HepG2 (cell line): ENCODE data around the gene PCGF3. TPM values are rescaled to one million over a fixed set of nuclear protein-coding genes. Genes with fewer than 3 reads are reported as not detected.

Experiments
- NCOA1 ChIP-seq: sonication (generic); formaldehyde crosslinking; IDR thresholded peaks from 2 replicates; pipeline ENCODE4 v1.9.0; 2021; ENCODE audit warnings: missing genetic modification reagents
- SNAPC4 ChIP-seq: sonication (generic); formaldehyde crosslinking; IDR thresholded peaks from 2 replicates; pipeline ENCODE4 v1.4.0; 2020; ENCODE audit warnings: mild to moderate bottlenecking, missing genetic modification reagents
- SOX6 ChIP-seq, 2 experiments: fragments of 450-650 bp in 1 of 2; sonication (generic) in 1 of 2; formaldehyde crosslinking in 1 of 2; IDR thresholded peaks; 2 replicates each; pipeline versions ENCODE4 v1.4.0 to v1.6.1; 2017 to 2020; ENCODE audit warnings: antibody characterized with exemption in 1 of 2, mild to moderate bottlenecking in 1 of 2, missing genetic modification reagents in 1 of 2
- ZBTB21 ChIP-seq: sonication (generic); formaldehyde crosslinking; IDR thresholded peaks from 2 replicates; pipeline ENCODE4 v1.4.0; 2020; ENCODE audit warnings: missing genetic modification reagents
- ZFP41 ChIP-seq: sonication (generic); formaldehyde crosslinking; IDR thresholded peaks from 2 replicates; pipeline ENCODE4 v1.4.0; 2020; ENCODE audit warnings: mild to moderate bottlenecking, missing genetic modification reagents, borderline replicate concordance
- ZNF260 ChIP-seq: sonication (generic); formaldehyde crosslinking; IDR thresholded peaks from 2 replicates; pipeline ENCODE4 v1.4.0; 2020; ENCODE audit warnings: missing genetic modification reagents, low read depth, mild to moderate bottlenecking, borderline replicate concordance
- ZNF687 ChIP-seq: sonication (generic); formaldehyde crosslinking; IDR thresholded peaks from 2 replicates; pipeline ENCODE4 v1.5.1; 2020; ENCODE audit warnings: mild to moderate bottlenecking, missing genetic modification reagents, moderate library complexity
- polyA plus RNA-seq, 8 experiments: library from polyadenylated mRNA; depleted of rRNA in 3 of 8; stranded (reverse) in 7 of 8; unstranded in 1 of 8; fragments of >200 nt; fragmentation: Illumina TruSeq in 4 of 8; extraction: Trizol in 4 of 8; gene quantifications; 2 replicates each; pipeline versions ENCODE4 v1.2.1 to v1.2.3, GENCODE V29; 2011 to 2016; ENCODE audit warnings: low read depth in 4 of 8, missing spikeins in 1 of 8, mixed read lengths in 1 of 8; ENCODE audit not compliant: insufficient read depth in 1 of 8
- total RNA-seq, 5 experiments: library from RNA; depleted of rRNA; stranded (reverse); fragments of >200 nt; fragmentation: Illumina TruSeq; extraction: Trizol; gene quantifications; 2 replicates each; pipeline ENCODE4 v1.2.3, GENCODE V29; 2016; ENCODE audit warnings: low read depth in 1 of 5
- TF ChIP-seq, protein P1 (sequence below): sonication (generic); formaldehyde crosslinking; IDR thresholded peaks from 2 replicates; pipeline ENCODE4 v1.4.0; 2020; ENCODE audit warnings: missing genetic modification reagents
- TF ChIP-seq, protein P2 (sequence below): sonication (generic); formaldehyde crosslinking; IDR thresholded peaks from 2 replicates; pipeline ENCODE4 v1.4.0; 2020; ENCODE audit warnings: missing genetic modification reagents, borderline replicate concordance
- TF ChIP-seq, protein P3 (sequence below): sonication (generic); formaldehyde crosslinking; conservative IDR thresholded peaks from 2 replicates; pipeline ENCODE4 v1.8.0; 2022; ENCODE audit warnings: mild to moderate bottlenecking, moderate library complexity, missing genetic modification reagents

The PCGF3 gene
- total and polyA plus RNA-seq, 2 of the 13 experiments (the other 11 are each of a cell fraction or from before 2014, with no cell fraction given), result 28.6 to 66.2 TPM

DNA sequence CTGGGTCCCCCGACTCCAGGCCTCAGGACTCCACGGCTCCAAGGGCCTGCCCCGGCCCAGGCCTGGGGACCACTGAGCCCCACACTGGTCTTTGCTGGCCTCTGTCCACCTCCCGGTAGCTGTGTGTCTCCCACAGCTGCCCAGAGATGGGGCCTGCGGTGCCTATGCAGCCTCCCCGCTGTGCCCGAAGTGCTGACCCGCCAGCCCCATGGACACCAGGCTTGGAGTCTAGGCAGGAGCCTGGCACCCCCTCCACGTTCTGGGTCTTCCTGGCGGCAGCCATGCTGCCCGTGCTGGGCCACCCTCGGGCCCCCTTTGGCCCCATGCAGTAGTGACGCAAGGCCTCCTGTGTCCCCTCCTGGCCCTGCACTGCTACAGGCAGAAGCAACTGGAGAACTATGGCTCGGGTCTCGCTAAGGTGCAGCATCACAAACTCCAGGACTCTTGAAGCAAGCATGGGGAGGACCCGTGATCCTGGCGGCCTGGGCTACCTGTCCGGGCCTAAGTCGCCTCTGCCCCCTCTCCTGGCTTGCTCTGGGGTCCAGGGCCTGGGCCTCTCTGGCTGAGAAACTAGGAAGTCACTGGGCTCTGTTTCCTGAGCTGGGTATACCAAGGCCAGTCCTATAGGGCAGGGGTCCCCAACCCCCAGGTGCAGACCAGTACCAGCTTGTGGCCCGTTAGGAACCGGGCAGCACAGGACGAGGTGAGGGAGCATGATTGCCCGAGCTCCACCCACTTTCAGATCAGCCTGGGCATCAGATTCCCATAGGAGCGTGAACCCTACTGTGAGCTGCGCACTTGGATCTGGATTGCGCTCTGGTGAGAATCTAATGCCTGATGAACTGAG lies 30.4 kb upstream of the PCGF3 start (continued):
- TF ChIP-seq ZNF687 (CRISPR knock-in tag) (peak; percentile 57), SNAPC4 (no peak), ZBTB21 (CRISPR knock-in tag) (peak; percentile 35; the same call in 1 of the 2 replicates), NCOA1 (CRISPR knock-in tag) (no peak), ZFP41 (peak; percentile 34; the same call in 1 of the 2 replicates), ZNF260 (CRISPR knock-in tag) (no peak), SOX6 (IDR thresholded peaks at IDR 0.05) (no peak), SOX6 (CRISPR knock-in tag; IDR thresholded peaks at IDR 0.05) (no peak)
- TF ChIP-seq, protein P1, sequence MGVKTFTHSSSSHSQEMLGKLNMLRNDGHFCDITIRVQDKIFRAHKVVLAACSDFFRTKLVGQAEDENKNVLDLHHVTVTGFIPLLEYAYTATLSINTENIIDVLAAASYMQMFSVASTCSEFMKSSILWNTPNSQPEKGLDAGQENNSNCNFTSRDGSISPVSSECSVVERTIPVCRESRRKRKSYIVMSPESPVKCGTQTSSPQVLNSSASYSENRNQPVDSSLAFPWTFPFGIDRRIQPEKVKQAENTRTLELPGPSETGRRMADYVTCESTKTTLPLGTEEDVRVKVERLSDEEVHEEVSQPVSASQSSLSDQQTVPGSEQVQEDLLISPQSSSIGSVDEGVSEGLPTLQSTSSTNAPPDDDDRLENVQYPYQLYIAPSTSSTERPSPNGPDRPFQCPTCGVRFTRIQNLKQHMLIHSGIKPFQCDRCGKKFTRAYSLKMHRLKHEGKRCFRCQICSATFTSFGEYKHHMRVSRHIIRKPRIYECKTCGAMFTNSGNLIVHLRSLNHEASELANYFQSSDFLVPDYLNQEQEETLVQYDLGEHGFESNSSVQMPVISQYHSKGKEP (CRISPR knock-in tag), result 0 out of 2 replicates have a peak, but pooled peaks have one; percentile 42
- TF ChIP-seq, protein P2, sequence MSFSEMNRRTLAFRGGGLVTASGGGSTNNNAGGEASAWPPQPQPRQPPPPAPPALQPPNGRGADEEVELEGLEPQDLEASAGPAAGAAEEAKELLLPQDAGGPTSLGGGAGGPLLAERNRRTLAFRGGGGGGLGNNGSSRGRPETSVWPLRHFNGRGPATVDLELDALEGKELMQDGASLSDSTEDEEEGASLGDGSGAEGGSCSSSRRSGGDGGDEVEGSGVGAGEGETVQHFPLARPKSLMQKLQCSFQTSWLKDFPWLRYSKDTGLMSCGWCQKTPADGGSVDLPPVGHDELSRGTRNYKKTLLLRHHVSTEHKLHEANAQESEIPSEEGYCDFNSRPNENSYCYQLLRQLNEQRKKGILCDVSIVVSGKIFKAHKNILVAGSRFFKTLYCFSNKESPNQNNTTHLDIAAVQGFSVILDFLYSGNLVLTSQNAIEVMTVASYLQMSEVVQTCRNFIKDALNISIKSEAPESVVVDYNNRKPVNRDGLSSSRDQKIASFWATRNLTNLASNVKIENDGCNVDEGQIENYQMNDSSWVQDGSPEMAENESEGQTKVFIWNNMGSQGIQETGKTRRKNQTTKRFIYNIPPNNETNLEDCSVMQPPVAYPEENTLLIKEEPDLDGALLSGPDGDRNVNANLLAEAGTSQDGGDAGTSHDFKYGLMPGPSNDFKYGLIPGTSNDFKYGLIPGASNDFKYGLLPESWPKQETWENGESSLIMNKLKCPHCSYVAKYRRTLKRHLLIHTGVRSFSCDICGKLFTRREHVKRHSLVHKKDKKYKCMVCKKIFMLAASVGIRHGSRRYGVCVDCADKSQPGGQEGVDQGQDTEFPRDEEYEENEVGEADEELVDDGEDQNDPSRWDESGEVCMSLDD, result no peak
- TF ChIP-seq, protein P3, sequence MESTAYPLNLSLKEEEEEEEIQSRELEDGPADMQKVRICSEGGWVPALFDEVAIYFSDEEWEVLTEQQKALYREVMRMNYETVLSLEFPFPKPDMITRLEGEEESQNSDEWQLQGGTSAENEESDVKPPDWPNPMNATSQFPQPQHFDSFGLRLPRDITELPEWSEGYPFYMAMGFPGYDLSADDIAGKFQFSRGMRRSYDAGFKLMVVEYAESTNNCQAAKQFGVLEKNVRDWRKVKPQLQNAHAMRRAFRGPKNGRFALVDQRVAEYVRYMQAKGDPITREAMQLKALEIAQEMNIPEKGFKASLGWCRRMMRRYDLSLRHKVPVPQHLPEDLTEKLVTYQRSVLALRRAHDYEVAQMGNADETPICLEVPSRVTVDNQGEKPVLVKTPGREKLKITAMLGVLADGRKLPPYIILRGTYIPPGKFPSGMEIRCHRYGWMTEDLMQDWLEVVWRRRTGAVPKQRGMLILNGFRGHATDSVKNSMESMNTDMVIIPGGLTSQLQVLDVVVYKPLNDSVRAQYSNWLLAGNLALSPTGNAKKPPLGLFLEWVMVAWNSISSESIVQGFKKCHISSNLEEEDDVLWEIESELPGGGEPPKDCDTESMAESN (CRISPR knock-in tag), result peak; percentile 39; the same call in 1 of the 2 replicates
